Measurements from ENCODE around the gene GDF2. TPM values are rescaled to one million over a fixed set of nuclear protein-coding genes. Genes with fewer than 3 reads are reported as not detected.

GDF2 gene
- total and polyA plus RNA-seq, 10 of the 15 experiments (the other 5 are each of a cell fraction or from before 2014, with no cell fraction given) = not detected

- BruUV-seq (replicated peaks) = no TSS peak
- CTCF ChIA-PET = no interaction called here
Measured at GRCh38 chr10:47287365-47287802, 34.9 kb upstream of the GDF2 start.

More at GRCh38 chr10:47287365-47287802, 34.9 kb upstream of the GDF2 start:
- intact Hi-C loops (cut with micrococcal nuclease; ENCODE audit: unreplicated experiment) (no loop called here), in situ Hi-C loops (cut with MboI) (no loop called here)
- Histone ChIP-seq H3K4me2 (ENCODE audit: control insufficient read depth, insufficient read depth) (no peak overlapping the region), H3K4me1 (ENCODE audit: control insufficient read depth, insufficient read depth, low read length) (no peaks in the 10 kb centered on the region), H3K9me3 (replicated peaks; ENCODE audit: control insufficient read depth, insufficient read depth, low read length) (no peaks in the 10 kb centered on the region), H4K20me1 (ENCODE audit: control insufficient read depth, insufficient read depth) (no peaks in the 10 kb centered on the region), H3K36me3 (ENCODE audit: control insufficient read depth in 2 of 2, insufficient read depth in 2 of 2, low read length in 1 of 2) (no peaks in the 10 kb centered on the region), H2AFZ (ENCODE audit: control insufficient read depth, low read depth, low read length) (no peak overlapping the region), H3K27ac (ENCODE audit: control insufficient read depth, insufficient read depth) (no peak overlapping the region), H3K27me3 (replicated peaks in 1 of 2; ENCODE audit: control insufficient read depth in 2 of 2, insufficient read depth in 2 of 2, low read length in 1 of 2) (no peaks in the 10 kb centered on the region; a peak in 1 of 4 replicates), H3K9ac (ENCODE audit: control insufficient read depth, insufficient read depth, low read length) (no peak overlapping the region), H3K4me3 (no peak overlapping the region), H3K79me2 (ENCODE audit: control insufficient read depth, insufficient read depth, low read length) (no peaks in the 10 kb centered on the region)
- ChIA-PET POLR2A (no interaction called here), RAD21 (ENCODE audit: unreplicated experiment) (no interaction called here), SMC1A (ENCODE audit: uncharacterized antibody, unreplicated experiment) (no interaction called here)
- DNase-seq (ENCODE audit: low read depth, low spot score) = no peak
- TF ChIP-seq ZNF24 (IDR thresholded peaks at IDR 0.05) (no peak), MLLT1 (IDR thresholded peaks at IDR 0.05) (no peak), ZNF687 (IDR thresholded peaks at IDR 0.05) (no peak), ZZZ3 (IDR thresholded peaks at IDR 0.05; ENCODE audit: control insufficient read depth, insufficient read length, low read depth) (no peak), RELA (IDR thresholded peaks at IDR 0.05; ENCODE audit: borderline replicate concordance, partially characterized antibody) (no peak), CHD2 (IDR thresholded peaks at IDR 0.05; ENCODE audit: borderline replicate concordance, low read depth, low read length) (no peak), POLR2AphosphoS2 (IDR thresholded peaks at IDR 0.05; ENCODE audit: low read depth, low read length) (no peak), BHLHE40 (IDR thresholded peaks at IDR 0.05; ENCODE audit: borderline replicate concordance in 1 of 2, low read depth in 2 of 2, low read length in 1 of 2) (no peak), CUX1 (IDR thresholded peaks at IDR 0.05; ENCODE audit: insufficient replicate concordance, low read depth, low read length) (no peak), PKNOX1 (IDR thresholded peaks at IDR 0.05) (no peak), CBX3 (IDR thresholded peaks at IDR 0.05; ENCODE audit: borderline replicate concordance, low read depth) (no peak)
- FAIRE-seq = no peak
- WGBS (ENCODE audit: insufficient coverage, insufficient replicate concordance, low lambda C conversion rate, missing lambda C conversion rate) = 25% methylated on average over 11 of the region's 12 CpGs
- no peak for ATAC-seq

All from GM12878 (cell line).